PC-9 (cell line): ENCODE measurements around the gene ZFP30. TPM values are rescaled to one million over a fixed set of nuclear protein-coding genes. Genes with fewer than 3 reads are reported as not detected.

Experiments
- BruUV-seq: library from RNA; stranded (reverse); fragments of 400-500 nt; replicated peaks from 2 replicates; lab custom pipeline; 2021; lab: Mats Ljungman, UMichigan
- CTCF ChIA-PET: fragments of 300-600 bp; sonication (Branson Sonifier 250); formaldehyde crosslinking; loops from one replicate; lab custom pipeline; 2022; ENCODE audit warnings: antibody characterized with exemption; lab: Charles Lee
- POLR2A ChIA-PET: fragments of 300-600 bp; sonication (Branson Sonifier 250); formaldehyde crosslinking; loops from one replicate; lab custom pipeline; 2022; ENCODE audit warnings: antibody characterized with exemption; ENCODE audit not compliant: unreplicated experiment; lab: Charles Lee
- DNase-seq, 2 experiments: peaks; one replicate each; pipeline versions ENCODE4 v3.0.0 to v3.0.0-alpha.2; 2015 to 2022; ENCODE audit warnings: mixed read lengths in 1 of 2
- H2AFZ ChIP-seq: fragments of 200-600 bp; sonication (generic); 2 replicates; pipeline ENCODE4 v1.8.1; 2017; ENCODE audit warnings: antibody characterized with exemption
- H3F3A ChIP-seq: fragments of 200-600 bp; sonication (generic); 2 replicates; pipeline ENCODE4 v1.8.1; 2017; ENCODE audit warnings: antibody characterized with exemption, mild to moderate bottlenecking, low read depth; ENCODE audit not compliant: insufficient read depth
- H3K27ac ChIP-seq: fragments of 200-600 bp; sonication (generic); 2 replicates; pipeline ENCODE4 v1.6.1; 2016; ENCODE audit warnings: mixed run types
- H3K27me3 ChIP-seq: fragments of 200-600 bp; sonication (generic); 2 replicates; pipeline ENCODE4 v1.6.1; 2016; ENCODE audit warnings: low read depth, mixed run types; ENCODE audit not compliant: insufficient read depth
- H3K36me3 ChIP-seq: fragments of 200-600 bp; sonication (generic); 2 replicates; pipeline ENCODE4 v1.6.1; 2016; ENCODE audit warnings: low read depth, mixed run types
- H3K4me1 ChIP-seq: fragments of 200-600 bp; sonication (generic); replicated peaks from 2 replicates; pipeline ENCODE4 v1.6.1; 2016; ENCODE audit warnings: mixed run types; ENCODE audit not compliant: insufficient read depth
- H3K4me2 ChIP-seq: fragments of 200-600 bp; sonication (generic); 2 replicates; pipeline ENCODE4 v1.6.1; 2017; ENCODE audit warnings: mixed run types
- H3K4me3 ChIP-seq: fragments of 200-600 bp; sonication (generic); 2 replicates; pipeline ENCODE4 v1.6.1; 2016; ENCODE audit warnings: mixed run types
- H3K79me2 ChIP-seq: fragments of 200-600 bp; sonication (generic); 2 replicates; pipeline ENCODE4 v1.6.1; 2017; ENCODE audit warnings: low read depth, mixed run types
- H3K9me2 ChIP-seq: fragments of 200-600 bp; sonication (generic); 2 replicates; pipeline ENCODE4 v1.8.1; 2017; ENCODE audit warnings: mild to moderate bottlenecking; ENCODE audit not compliant: insufficient read depth
- H3K9me3 ChIP-seq: fragments of 200-600 bp; sonication (generic); 2 replicates; pipeline ENCODE4 v1.8.1; 2016; ENCODE audit warnings: low read depth; ENCODE audit not compliant: insufficient read depth
- H4K20me1 ChIP-seq: fragments of 200-600 bp; sonication (generic); 2 replicates; pipeline ENCODE4 v1.8.1; 2017; ENCODE audit not compliant: insufficient read depth
- CTCF ChIP-seq: fragments of 200-600 bp; sonication (generic); conservative IDR thresholded peaks from 2 replicates; pipeline ENCODE4 v1.6.1; 2017; ENCODE audit warnings: mixed run types, antibody characterized with exemption, mild to moderate bottlenecking, moderate library complexity
- EZH2 ChIP-seq: fragments of 200-600 bp; sonication (generic); IDR thresholded peaks from 2 replicates; pipeline ENCODE4 v1.8.0; 2017; ENCODE audit warnings: antibody characterized with exemption, low read depth
- intact Hi-C: fragments of 100-400 bp; cut with micrococcal nuclease; formaldehyde crosslinking; loops from one replicate; pipeline ENCODE4 v1.10.0; 2022; ENCODE audit not compliant: unreplicated experiment
- total RNA-seq: library from RNA; stranded (reverse); gene quantifications from 2 replicates; pipeline ENCODE4 v1.2.3, GENCODE V29; 2021

Gene ZFP30
- total RNA-seq, 1 experiment from 2014 or later: 7.5 TPM

DNA sequence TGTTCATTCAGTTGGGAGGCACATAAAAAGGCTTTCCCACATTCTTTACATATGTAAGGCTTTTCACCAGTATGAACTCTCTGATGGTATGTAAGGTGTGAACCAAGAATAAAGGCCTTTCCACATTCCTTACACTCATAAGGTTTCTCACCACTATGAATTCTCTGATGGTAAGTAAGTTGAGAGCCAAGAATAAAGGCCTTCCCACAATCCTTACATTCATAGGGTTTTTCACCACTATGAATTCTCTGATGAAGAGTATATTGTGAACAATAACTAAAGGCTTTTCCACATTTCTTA is 89.9 kb downstream of the ZFP30 start:
- CTCF ChIA-PET: no interaction called here
- Histone ChIP-seq H3K9me3 (peaks cover 81% of the 10 kb centered on the region), H2AFZ (no peak overlapping the region)

DNA sequence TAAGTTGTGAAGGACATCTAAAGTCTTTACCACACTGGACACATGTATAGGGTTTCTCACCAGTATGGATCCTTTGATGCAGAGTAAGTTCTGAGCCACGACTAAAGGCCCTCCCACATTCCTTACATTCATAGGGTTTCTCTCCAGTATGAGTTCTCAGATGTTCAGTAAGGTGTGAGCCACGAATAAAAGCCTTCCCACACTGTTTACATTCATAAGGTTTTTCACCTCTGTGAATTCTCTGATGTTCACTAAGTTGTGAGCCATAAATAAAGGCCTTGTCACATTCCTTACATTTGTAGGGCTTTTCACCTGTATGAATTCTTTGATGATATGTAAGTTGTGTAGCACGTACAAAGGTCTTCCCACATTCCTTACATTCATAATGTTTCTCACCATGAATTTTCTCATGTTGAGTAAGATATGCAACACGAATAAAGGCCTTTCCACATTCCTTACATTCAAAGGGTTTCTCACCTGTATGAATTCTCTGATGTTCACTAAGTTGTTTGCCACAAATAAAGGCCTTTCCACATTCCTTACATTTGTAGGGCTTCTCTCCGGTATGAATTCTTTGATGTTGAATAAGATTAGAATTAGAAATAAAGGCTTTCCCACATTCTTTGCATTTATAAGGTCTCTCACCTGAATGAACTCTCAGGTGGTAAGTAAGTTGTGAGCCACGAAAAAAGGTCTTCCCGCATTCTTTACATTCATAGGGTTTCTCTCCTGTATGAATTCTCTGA is 90.5 kb downstream of the ZFP30 start:
- Histone ChIP-seq H3K27ac (no peak overlapping the region), H3K4me2 (no peak overlapping the region), H3K4me1 (no peaks in the 10 kb centered on the region), H3K4me3 (no peak overlapping the region), H3K36me3 (0 out of 2 replicates have a peak, but pooled peaks cover 8% of the 10 kb centered on the region), H3K79me2 (no peaks in the 10 kb centered on the region), H3F3A (no peaks in the 10 kb centered on the region), H3K9me3 (peaks cover 77% of the 10 kb centered on the region), H2AFZ (no peak overlapping the region), H4K20me1 (no peaks in the 10 kb centered on the region), H3K27me3 (no peaks in the 10 kb centered on the region), H3K9me2 (no peaks in the 10 kb centered on the region)
- ChIA-PET CTCF (no interaction called here), POLR2A (no interaction called here)
- TF ChIP-seq CTCF: no peak
- TF ChIP-seq EZH2: no peak
- no TSS peak for BruUV-seq
- intact Hi-C loops: no loop called here
- DNase-seq: no peak

More for the DNA sequence above, 89.9 kb downstream of the ZFP30 start:
- no peaks in the 10 kb centered on the region for H3K27me3 ChIP-seq
- intact Hi-C loops: no loop called here
- DNase-seq: no peak
- H3K4me3 ChIP-seq: no peak overlapping the region
- H4K20me1 ChIP-seq: no peaks in the 10 kb centered on the region
- H3K4me1 ChIP-seq: no peaks in the 10 kb centered on the region
- TF ChIP-seq EZH2 (no peak), CTCF (no peak)
- H3K4me2 ChIP-seq: no peak overlapping the region
- no peak overlapping the region for H3K27ac ChIP-seq
- BruUV-seq: no TSS peak
- no peaks in the 10 kb centered on the region for H3F3A ChIP-seq
- H3K36me3 ChIP-seq: 0 out of 2 replicates have a peak, but pooled peaks cover 8% of the 10 kb centered on the region
- POLR2A ChIA-PET: no interaction called here
- no peaks in the 10 kb centered on the region for H3K79me2 ChIP-seq
- H3K9me2 ChIP-seq: no peaks in the 10 kb centered on the region

Other genes starting within 250 kb of the ZFP30 start
- gene ZNF569, start 188.0 kb downstream of the ZFP30 start, total RNA-seq: 1.5 and 3.3 TPM in 2 replicates
- 2.5 and 3.6 TPM in 2 replicates for gene ZNF570, start 186.1 kb downstream of the ZFP30 start, total RNA-seq
- 5.2 and 7.2 TPM in 2 replicates for gene ZNF793, start 148.5 kb downstream of the ZFP30 start, total RNA-seq
- gene ZNF571, start 60.7 kb downstream of the ZFP30 start, total RNA-seq: 2.1 and 2.2 TPM in 2 replicates
- gene ZNF540, start 60.6 kb downstream of the ZFP30 start, total RNA-seq: 0.25 and 0.37 TPM in 2 replicates
- gene ZNF607, start 64.3 kb upstream of the ZFP30 start, total RNA-seq: 10.6 and 12.5 TPM in 2 replicates
- 5.5 and 7.9 TPM in 2 replicates for gene ZNF573, start 124.1 kb upstream of the ZFP30 start, total RNA-seq